Activated CD4-positive, alpha-beta T cell treated with anti-CD3 and anti-CD28 coated beads, Interleukin-2, amount 50 U/mL, for 48 hours (primary cell): ENCODE results near the gene NCKAP1.
"Not testable (repeated sequence)": the region's sequence is repeated elsewhere in the genome, so short reads cannot be mapped to it uniquely, and the experiment has no call there.

Source experiments
- DNase-seq, 2 experiments: peaks; one replicate each; pipeline ENCODE4 v3.0.0-alpha.2; 2020

Gene NCKAP1

DNA sequence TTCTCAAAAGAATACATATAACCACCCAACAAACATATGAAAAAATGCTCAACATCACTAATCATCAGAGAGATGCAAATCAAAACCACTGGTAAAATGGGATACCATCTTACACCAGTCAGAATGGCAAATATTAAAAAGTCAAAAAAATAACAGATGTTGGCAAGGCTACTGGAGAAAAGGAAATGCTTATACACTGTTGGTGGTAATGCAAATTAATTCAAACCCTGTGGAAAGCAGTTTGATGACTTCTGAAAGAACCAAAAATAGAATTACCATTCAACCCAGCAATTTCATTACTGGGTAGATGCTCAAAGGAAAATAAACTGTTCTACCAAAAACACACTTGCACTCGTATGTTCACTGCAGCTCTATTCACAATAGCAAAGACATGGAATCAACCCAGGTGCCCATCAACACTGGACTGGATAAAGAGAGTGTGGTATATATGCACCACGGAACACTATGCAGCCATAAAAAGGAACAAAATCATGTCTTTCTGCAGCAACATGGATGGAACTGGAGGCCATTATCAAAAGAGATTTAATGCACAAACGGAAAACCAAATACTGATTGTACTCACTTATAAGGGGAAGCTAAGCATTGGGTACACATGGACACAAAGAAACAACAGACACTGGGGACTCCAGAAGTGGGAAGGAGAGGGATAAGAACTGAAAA, 38.8 kb downstream of the NCKAP1 start:
- no peak for DNase-seq

DNA sequence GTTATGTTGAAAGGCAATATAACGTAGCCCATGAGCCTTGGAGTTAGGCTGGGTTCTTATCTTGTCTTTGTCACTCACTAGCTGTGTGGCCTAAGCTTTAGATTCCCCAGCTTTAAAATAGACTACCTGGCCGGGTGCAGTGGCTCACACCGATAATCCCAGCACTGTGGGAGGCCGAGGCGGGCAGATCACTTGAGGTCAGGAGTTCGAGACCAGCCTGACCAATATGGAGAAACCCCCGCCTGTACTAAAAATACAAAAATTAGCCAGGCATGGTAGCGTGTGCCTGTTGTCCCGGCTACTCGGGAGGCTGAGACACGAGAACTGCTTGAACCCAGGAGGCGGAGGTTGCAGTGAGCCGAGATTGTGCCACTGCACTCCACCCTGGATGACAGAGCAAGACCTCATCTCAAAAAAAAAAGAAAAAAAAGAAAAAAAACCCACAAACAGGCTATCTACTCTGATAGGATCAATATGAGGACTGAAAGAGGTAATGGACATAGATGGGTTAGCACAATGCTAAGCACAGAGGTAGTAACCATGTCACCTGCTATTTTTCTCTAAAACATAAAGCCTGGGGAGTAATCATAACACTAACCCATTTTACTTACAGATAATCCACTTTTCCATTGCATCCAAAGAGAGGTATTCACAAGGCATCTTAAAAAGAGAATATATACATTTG, 43.9 kb downstream of the NCKAP1 start:
- no peak for DNase-seq

DNA sequence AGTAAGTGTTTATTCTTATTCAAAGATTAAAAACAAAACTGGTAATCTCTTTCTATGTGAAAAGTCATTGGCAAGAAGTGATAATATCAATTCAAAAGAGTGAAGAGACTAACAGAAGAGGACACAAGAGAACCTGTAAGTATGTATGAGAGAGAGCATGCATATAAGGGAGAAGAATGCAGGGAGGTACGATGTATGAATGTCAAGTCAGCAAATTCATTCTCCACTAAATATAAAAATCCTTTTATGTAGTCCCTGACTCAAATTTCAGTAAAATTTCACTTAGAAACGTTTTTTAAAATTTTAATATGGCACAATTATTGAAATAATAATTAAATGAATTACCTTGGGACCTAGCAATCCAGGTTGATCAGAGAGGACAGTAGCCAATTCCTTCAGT, 55.3 kb downstream of the NCKAP1 start:
- no peak for DNase-seq

DNA sequence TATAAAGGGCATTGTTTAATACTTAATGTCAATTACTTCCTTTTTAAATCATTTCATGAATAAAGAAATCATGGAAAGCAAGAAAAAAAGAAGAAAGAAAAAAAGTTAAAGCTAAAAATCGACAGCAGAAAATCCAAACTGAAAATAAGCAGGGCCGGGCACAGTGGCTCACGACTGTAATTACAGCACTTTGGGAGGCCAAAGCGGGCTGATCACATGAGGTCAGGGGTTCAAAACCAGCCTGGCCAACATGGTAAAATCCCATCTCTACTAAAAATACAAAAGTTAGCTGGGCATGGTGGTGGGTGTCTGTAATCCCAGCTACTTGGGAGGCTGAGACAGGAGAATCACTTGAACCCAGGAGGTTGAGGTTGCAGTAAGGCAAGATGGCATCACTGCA, 56.8 kb downstream of the NCKAP1 start:
- not testable (repeated sequence) for DNase-seq

DNA sequence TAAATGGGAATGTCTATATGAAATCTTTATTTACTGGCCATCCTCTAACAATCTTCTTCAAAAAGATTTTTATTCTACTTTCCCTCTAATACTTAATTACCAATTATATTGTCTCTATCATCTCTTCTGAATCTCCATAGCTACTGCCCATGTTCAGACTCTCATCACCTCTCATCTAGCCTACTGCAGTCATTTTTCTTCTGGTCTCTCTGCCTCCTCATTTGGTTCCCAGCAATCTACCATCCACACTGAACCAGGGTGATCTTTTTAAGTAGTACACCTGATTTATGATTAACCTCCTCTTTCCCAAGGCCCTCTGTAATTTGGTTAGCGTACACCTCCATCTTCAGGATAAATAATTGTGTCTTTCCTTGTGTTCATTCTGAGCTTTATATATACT, 57.6 kb downstream of the NCKAP1 start:
- no peak for DNase-seq

DNA sequence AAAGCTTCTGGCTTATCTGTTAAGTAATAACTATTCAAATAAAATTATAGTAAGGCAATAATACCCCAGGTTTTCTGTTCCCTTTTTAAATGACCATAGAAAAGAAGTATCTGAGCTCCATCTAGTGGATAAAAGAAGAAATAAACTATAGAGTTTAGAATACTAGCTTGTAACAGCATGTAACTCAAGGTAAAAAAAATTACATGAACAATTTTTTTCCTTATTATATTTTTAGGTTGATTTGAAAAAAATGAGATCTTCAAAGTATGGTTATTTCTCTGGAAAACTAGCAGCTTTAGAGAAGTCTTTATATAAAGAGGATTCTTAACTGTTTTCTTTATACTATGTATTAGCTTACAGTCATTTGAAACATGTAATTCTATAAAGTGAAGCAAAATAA, 58.1 kb downstream of the NCKAP1 start:
- no peak for DNase-seq

DNA sequence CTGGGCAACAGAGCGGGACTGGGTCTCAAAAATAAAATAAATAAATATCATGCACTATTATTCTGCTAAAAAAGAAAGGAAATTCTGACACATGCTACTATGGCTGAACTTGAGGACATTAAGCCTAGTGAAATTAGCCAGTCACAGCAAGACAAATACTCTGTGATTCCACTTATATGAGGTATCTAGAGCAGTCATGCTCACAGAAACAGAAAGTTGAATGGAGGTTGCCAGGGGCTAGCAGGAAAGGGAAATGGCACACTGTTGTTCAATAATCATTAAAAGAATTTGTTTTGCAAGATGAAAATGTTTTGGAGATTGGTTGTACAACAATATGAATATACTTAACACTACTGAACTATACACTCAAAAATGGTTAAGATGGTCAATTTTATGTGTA, 60.8 kb downstream of the NCKAP1 start:
- no peak for DNase-seq

DNA sequence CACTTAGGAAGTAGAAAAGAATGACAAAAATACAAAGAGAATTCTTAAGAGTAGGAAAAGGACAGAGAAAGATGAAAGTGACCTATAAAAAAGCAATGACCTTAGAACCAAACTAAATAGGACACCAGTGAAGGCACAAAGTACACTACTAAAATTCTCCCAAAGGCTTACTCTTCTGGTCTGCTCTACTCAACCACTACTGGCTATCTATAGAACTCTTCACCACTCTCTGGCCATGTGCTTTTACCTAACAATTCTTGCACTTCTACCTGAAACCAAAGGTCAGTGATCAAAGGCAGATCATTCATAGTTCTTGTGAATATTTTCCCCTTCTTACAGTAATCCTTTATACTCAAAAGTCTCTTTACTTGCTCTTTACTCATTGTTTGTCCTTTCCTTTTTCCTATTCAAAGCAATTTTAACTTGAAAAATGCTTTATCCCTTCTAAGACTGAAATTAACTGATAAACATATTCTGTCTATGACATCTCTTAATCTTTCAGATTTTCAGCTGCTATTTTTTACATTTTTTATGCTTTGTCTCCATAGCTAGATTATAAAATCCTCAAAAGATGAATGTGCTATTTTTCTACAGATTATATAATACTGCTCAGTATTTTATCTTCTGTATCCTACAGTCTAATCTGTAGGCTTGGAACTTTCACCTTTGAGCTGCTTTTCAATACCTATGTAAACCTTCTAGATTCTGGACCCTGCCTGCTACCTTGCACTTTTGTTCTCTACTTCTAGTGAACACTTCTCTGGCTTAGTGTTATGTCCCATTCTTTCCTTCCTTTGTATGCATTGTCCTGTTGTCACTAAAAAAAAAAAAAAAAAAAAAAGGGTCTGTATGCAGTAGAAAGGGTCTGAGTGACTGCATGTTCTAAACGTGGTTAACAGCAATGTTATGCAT, 64.6 kb downstream of the NCKAP1 start:
- no peak for DNase-seq

DNA sequence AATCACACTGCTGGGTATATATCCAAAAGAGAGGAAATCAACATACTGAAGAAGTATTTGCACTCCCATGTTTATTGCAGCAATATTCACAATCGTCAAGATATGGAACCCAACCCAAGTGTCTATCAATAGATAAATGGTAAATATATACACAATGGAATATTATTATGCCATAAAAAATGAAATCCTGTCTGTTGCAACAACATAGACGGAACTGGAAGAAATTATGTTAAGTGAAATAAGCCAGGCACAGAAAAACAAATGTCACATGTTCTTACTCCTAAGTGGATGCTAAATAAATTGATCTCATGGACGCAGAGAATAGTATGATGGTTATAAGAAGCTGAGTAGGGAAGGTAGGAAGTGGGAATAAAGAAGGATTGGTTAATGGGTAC, 65.7 kb downstream of the NCKAP1 start:
- no peak for DNase-seq

DNA sequence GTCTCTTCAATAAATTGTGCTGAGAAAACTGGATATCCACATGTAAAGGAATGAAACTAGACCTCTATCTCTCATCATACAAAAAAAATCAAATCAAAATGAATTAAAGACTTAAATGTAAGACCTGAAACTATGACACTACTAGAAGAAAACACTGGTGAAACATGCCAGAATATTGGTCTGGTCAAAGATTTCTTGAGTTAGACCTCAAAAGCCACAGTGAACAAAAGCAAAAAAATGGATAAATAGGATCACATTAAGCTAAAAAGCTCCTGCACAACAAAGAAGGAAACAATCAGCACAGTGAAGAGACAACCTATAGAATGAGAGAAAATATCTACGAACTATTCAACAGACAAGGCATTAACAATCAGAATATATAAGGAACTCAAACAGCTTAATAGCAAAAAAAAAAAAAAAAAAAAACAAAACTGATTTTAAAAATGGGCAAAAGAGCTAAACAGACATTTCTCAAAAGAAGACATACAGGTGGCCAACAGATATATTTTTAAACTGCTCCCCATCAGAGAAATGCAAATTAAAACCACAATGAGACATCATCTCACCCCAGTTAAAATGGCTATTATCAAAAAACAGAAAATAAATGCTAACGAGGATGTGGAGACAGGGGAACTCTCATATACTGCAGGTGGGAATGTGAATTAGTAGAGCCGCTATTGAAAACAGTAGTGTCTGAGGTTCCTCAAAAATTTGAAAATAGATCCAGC, 66.3 kb downstream of the NCKAP1 start:
- DNase-seq, result no peak

DNA sequence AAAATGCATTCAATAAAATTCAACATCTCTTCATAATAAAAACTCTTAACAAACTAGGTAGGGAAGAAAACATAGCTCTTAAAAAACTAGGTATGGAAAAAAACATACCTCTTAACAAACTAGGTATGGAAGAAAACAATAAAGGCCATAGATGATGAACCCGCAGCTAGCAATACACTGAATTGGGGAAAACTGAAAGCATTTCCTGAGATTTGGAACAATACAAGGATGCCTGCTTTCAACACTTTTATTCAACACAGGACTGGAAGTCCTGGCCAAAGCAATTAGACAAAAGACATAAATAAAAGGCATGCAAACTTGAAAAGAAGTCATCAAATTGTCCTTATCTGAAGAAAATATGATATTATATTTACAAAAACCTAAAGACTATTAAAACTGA, 67.8 kb downstream of the NCKAP1 start:
- DNase-seq, result no peak

DNA sequence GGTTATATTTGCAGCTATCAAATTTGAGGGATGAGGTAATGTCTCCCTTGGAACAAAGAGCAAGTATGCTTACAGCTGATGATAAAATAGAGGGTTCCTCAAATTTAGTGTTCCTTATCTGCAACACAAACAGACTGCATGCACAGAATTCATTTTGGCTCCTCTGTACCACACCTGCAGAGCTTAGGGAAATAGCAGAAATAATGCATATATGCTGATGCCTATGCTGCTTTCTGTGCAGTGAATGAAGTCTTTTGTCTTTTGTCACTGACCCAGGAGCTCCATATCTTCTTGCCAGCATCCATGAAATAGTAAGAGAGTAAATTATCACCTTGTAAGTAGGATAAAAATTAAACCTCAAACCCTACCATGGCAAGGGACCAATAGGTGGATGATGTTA, 69.8 kb downstream of the NCKAP1 start:
- DNase-seq, result no peak

DNA sequence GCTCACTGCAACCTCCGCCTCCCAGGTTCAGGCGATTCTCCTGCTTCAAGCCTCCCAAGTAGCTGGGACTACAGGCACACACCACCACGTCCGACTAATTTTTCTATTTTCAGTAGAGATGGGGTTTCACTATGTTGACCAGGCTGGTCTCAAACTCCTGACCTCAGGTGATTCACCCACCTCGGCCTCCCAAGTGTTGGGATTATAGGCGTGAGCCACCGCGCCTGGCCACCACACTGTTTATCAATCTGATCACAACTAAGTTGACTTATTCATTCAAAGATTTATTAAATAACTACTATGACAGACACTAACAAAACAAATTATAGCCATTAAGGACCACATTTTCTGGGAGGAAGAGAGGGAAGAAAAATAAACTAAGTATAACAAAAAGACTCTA, 71.9 kb downstream of the NCKAP1 start:
- not testable (repeated sequence) for DNase-seq

DNA sequence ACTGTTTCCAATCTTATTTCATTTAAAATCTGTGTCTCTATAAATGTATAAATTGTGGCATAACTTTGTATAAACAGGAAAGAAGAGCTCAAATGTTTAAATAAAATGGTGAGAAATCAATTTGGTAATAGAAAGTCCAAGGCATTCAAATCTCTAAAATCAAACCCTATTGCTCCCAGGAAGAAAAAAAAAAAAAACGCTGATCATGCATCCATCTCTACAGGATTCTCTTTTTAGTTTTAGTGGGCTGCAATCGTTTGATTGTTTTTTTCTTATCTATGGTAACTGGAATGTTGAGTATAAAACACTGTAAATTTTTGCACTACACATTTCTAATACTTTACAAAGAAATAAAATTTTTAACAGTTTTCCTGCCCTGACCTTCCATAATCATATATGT, 75.6 kb downstream of the NCKAP1 start:
- DNase-seq, result no peak

DNA sequence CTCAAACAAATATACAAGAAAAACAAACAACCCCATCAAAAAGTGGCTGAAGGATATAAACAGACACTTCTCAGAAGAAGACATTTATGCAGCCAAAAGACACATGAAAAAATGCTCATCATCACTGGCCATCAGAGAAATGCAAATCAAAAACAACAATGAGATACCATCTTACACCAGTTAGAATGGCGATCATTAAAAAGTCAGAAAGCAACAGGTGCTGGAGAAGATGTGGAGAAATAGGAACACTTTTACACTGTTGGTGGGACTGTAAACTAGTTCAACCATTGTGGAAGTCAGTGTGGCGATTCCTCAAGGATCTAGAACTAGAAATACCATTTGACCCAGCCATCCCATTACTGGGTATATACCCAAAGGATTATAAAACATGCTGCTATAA, 77.4 kb downstream of the NCKAP1 start:
- not testable (repeated sequence) for DNase-seq

DNA sequence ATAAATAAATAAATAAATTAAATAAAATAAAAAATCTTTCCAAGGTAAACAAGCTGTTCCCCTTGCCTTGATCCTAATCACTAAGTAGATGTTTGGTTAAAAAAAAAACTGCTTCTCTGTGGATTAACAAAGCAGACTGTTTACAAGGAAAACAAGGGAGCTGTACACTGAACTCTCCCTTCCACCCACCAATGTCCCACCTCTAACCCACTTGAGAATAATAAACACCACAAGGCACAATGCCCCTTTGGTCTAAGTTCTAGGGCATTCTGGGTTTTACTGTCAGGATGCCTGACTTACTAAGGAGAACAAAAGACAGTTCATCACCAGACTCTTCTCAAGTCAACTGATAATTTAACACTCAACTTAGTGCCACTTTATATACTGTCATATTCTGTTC, 83.5 kb downstream of the NCKAP1 start:
- no peak for DNase-seq

DNA sequence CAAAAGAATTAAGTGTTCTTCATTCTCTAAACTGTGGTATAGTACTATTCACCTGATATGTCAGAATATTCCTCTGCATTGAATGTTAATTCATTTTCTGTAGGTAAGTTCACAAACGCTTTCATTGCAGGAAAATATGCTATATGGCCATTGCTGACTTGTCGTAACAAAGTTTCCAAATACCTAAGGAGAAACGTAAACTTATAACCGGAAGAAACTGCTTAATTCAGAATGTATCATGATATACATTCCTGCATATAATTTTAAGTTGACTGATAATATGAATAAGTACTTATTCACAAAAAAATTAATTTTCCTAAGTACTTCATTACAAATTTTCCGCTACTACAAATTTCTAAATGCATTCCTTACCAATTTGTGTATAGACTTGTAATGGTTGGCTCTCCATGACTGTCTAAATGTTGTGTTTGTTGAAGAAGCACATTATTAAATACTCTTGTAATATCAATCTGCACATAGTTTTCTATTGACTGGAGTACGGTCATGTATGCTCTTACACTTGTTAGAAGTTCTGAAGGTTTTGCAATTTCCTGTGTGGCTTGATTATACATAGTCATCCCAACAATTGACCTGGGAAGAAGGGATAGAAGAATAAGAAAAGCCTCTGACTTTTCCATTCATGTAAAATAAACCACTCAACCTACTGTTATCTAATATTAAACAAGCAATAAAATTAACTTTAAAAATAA, 85.4 kb downstream of the NCKAP1 start:
- DNase-seq, result no peak

DNA sequence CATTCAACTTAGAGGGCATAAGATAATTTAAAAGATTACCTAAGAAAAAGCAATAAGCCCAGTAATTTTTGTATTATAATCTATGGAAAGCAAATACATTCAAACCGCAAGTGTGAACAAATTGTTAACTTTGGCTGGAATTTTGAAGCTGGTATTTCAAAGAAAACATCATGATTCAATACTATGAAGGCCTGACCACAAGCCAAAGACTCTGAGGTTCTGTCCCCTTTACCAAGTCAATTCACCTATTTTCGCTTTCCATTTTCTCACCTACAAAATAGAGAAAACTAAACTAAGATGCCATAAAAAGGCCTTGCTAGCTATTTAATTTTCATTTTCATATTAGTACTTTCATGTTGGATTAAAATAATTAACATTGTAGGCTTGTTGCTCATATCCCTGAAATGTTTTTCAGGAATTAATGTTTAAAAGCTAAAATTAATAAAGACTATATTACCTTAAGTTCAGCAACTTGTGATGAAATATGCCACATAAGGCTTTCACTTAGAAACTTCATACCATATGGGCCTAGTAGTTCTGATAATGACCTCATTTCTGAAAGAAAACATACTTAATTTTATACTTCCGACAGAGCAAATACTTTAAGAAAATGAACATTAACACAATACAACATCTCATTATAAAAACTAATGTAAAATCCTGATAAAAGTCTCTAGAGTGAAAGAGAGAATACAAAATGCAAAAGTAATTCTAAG, 86.2 kb downstream of the NCKAP1 start:
- no peak for DNase-seq

DNA sequence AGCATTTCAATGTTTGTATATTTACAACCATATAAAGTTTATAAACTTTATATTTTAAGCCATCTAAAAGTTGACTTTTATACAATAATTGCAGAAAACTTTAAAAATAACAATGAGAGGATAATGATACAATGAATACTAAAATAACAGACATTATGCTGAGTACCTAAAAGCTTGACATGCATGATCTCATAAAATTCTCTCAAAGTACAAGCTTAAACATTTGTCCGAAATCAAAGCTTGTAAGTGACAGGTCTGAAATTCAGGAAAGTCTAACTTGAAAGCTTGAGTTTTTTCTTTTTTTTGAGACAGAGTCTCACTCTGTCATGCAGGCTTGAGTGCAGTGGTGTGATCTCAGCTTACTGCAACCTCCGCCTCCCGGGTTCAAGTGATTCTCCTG, 87.7 kb downstream of the NCKAP1 start:
- DNase-seq, result no peak

DNA sequence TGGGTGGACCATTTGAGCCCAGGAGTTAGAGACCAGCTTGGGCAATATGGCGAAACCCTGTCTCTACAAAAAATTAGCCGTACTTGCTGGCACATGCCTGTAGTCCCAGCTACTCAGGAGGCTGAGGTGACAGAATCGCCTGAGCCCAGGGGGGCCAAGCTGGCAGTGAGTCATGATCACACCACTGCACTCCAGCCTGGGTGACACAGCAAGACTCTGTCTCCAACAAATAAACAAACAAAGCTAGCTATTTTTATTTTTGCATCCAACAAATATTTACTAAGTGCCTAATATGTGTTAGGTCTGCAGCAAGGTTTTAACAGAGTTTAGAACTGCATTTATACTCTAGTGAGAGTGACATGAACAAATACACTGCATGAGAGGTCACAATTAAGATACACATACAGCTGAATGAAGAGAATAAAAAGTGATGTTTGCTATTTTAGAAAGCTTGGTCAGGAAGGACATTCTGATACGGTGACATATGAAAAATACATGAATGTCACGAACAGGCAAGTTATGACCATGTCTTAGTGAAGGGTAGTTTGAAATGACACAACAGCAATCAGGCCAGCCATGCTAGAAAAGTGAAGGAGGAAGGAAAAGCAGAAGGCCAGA, 88.6 kb downstream of the NCKAP1 start:
- DNase-seq, result no peak

DNA sequence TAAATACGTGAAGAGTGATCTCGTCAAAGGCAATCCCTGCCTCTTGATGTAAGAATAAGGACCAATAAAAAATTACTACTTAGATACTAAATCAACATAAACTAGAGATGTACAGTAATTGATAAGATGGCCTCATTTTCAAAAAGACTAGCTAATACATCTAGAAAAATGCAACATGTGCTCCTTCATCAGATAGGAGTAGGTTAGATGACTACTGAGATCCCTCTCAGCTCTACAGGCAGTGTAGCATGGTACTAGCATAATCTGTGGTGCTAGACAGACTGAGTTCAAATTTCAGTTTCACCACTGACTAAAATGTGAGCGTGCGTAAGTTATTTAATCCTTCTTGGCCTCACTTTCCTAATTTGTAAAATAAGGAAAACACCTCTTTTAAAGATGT, 89.2 kb downstream of the NCKAP1 start:
- DNase-seq, result no peak
